Naive thymus-derived CD4-positive, alpha-beta T cell (primary cell): ENCODE measurements around the gene PDS5A. TPM values are rescaled to one million over a fixed set of nuclear protein-coding genes. Genes with fewer than 3 reads are reported as not detected.
"Not testable (repeated sequence)": the region's sequence is repeated elsewhere in the genome, so short reads cannot be mapped to it uniquely, and the experiment has no call there.

Source experiments
- ATAC-seq: fragments of 150-1000 bp; cut with Tn5 transposase; 2 replicates; pipeline ENCODE4 v1.10.0; 2021; ENCODE audit warnings: mild to moderate bottlenecking, moderate library complexity
- CTCF ChIA-PET: fragments of 350-600 bp; sonication (Branson Sonifier 250); formaldehyde crosslinking; loops from one replicate; lab custom pipeline; 2021; ENCODE audit warnings: antibody characterized with exemption; lab: Charles Lee
- POLR2A ChIA-PET: fragments of 350-600 bp; sonication (Branson Sonifier 250); formaldehyde crosslinking; loops from one replicate; lab custom pipeline; 2021; ENCODE audit warnings: antibody characterized with exemption, inconsistent platforms; lab: Charles Lee
- DNase-seq, 9 donors: peaks; one replicate each; pipeline versions ENCODE4 v3.0.0 to v3.0.0-alpha.2; 2020 to 2022; ENCODE audit warnings: mixed read lengths in 1 of 9
- H3K27ac ChIP-seq: one replicate; pipeline ENCODE4 v1.7.0; 2013; ENCODE audit warnings: mild to moderate bottlenecking, low read depth, low read length, moderate library complexity
- H3K27me3 ChIP-seq, 2 donors: one replicate each; pipeline ENCODE4 v1.7.0; 2013; ENCODE audit warnings: low read length in 2 of 2, mild to moderate bottlenecking in 2 of 2, moderate library complexity in 2 of 2; ENCODE audit not compliant: control insufficient read depth in 2 of 2, insufficient read depth in 2 of 2
- H3K36me3 ChIP-seq, 3 experiments: 1 replicate in 2 of 3; 2 replicates in 1 of 3; pipeline ENCODE4 v1.7.0; 2013; ENCODE audit warnings: low read length in 3 of 3, mild to moderate bottlenecking in 3 of 3, moderate library complexity in 1 of 3; ENCODE audit not compliant: insufficient read depth in 3 of 3, control insufficient read depth in 2 of 3
- H3K4me1 ChIP-seq, 2 donors: one replicate each; pipeline ENCODE4 v1.7.0; 2013; ENCODE audit warnings: low read length in 2 of 2, mild to moderate bottlenecking in 2 of 2, moderate library complexity in 1 of 2; ENCODE audit not compliant: control insufficient read depth in 2 of 2, insufficient read depth in 2 of 2
- H3K4me3 ChIP-seq: 2 replicates; pipeline ENCODE4 v1.7.0; 2013; ENCODE audit warnings: mild to moderate bottlenecking, low read length
- H3K9me3 ChIP-seq, 3 experiments: 1 replicate in 2 of 3; 2 replicates in 1 of 3; pipeline ENCODE4 v1.7.0; 2013; ENCODE audit warnings: low read length in 3 of 3; ENCODE audit not compliant: control insufficient read depth in 2 of 3
- H3K27ac Mint-ChIP-seq, 9 donors: one replicate each; pipeline ENCODE4 v1.8.0; 2020 to 2022; ENCODE audit warnings: mixed read lengths in 9 of 9, mild to moderate bottlenecking in 8 of 9, moderate library complexity in 5 of 9, inconsistent platforms in 2 of 9
- H3K27me3 Mint-ChIP-seq, 5 donors: one replicate each; pipeline ENCODE4 v1.8.0; 2021 to 2022; ENCODE audit warnings: mixed read lengths in 5 of 5, mild to moderate bottlenecking in 1 of 5
- H3K36me3 Mint-ChIP-seq, 5 donors: one replicate each; pipeline ENCODE4 v1.8.0; 2020 to 2022; ENCODE audit warnings: mixed read lengths in 5 of 5, mild to moderate bottlenecking in 3 of 5, inconsistent platforms in 1 of 5
- H3K4me1 Mint-ChIP-seq, 7 donors: one replicate each; pipeline ENCODE4 v1.8.0; 2020 to 2022; ENCODE audit warnings: mixed read lengths in 7 of 7, mild to moderate bottlenecking in 3 of 7, inconsistent platforms in 1 of 7
- H3K4me3 Mint-ChIP-seq, 10 donors: one replicate each; pipeline ENCODE4 v1.8.0; 2020 to 2022; ENCODE audit warnings: mild to moderate bottlenecking in 10 of 10, mixed read lengths in 10 of 10, moderate library complexity in 6 of 10, inconsistent platforms in 2 of 10
- H3K9me3 Mint-ChIP-seq, 11 donors: one replicate each; pipeline ENCODE4 v1.8.0; 2020 to 2022; ENCODE audit warnings: mixed read lengths in 11 of 11, mild to moderate bottlenecking in 4 of 11, inconsistent platforms in 1 of 11, moderate library complexity in 1 of 11
- intact Hi-C, 2 donors: fragments of 100-400 bp; cut with micrococcal nuclease; formaldehyde crosslinking; loops; one replicate each; pipeline ENCODE4 v1.15.1; 2023
- polyA plus RNA-seq, 2 donors: library from polyadenylated mRNA; unstranded; fragments of 300-500 nt; fragmentation: Illumina TruSeq; gene quantifications; one replicate each; pipeline ENCODE4 v1.2.3, GENCODE V29; 2021
- total RNA-seq, 6 experiments: library from RNA in 5 of 6; stranded (reverse) in 5 of 6; gene quantifications; 1 replicate in 5 of 6; 2 replicates in 1 of 6; pipeline ENCODE4 v1.2.3 and lab custom pipeline; 2021 to 2026

The PDS5A gene, protein sequence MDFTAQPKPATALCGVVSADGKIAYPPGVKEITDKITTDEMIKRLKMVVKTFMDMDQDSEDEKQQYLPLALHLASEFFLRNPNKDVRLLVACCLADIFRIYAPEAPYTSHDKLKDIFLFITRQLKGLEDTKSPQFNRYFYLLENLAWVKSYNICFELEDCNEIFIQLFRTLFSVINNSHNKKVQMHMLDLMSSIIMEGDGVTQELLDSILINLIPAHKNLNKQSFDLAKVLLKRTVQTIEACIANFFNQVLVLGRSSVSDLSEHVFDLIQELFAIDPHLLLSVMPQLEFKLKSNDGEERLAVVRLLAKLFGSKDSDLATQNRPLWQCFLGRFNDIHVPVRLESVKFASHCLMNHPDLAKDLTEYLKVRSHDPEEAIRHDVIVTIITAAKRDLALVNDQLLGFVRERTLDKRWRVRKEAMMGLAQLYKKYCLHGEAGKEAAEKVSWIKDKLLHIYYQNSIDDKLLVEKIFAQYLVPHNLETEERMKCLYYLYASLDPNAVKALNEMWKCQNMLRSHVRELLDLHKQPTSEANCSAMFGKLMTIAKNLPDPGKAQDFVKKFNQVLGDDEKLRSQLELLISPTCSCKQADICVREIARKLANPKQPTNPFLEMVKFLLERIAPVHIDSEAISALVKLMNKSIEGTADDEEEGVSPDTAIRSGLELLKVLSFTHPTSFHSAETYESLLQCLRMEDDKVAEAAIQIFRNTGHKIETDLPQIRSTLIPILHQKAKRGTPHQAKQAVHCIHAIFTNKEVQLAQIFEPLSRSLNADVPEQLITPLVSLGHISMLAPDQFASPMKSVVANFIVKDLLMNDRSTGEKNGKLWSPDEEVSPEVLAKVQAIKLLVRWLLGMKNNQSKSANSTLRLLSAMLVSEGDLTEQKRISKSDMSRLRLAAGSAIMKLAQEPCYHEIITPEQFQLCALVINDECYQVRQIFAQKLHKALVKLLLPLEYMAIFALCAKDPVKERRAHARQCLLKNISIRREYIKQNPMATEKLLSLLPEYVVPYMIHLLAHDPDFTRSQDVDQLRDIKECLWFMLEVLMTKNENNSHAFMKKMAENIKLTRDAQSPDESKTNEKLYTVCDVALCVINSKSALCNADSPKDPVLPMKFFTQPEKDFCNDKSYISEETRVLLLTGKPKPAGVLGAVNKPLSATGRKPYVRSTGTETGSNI (N-terminal part only)
- total RNA-seq (100 to 1,000 TPM in 2 of 5 experiments, 10 to 100 TPM in 3; 92.7 to 102 (median 98.5) TPM), polyA plus RNA-seq (10 to 100 TPM; 42.8 to 48.4 TPM), total RNA-seq (lab: John Stamatoyannopoulos, UW) (215 reads per million, percentile 93 among the genes with 10 or more reads in this experiment)

DNA sequence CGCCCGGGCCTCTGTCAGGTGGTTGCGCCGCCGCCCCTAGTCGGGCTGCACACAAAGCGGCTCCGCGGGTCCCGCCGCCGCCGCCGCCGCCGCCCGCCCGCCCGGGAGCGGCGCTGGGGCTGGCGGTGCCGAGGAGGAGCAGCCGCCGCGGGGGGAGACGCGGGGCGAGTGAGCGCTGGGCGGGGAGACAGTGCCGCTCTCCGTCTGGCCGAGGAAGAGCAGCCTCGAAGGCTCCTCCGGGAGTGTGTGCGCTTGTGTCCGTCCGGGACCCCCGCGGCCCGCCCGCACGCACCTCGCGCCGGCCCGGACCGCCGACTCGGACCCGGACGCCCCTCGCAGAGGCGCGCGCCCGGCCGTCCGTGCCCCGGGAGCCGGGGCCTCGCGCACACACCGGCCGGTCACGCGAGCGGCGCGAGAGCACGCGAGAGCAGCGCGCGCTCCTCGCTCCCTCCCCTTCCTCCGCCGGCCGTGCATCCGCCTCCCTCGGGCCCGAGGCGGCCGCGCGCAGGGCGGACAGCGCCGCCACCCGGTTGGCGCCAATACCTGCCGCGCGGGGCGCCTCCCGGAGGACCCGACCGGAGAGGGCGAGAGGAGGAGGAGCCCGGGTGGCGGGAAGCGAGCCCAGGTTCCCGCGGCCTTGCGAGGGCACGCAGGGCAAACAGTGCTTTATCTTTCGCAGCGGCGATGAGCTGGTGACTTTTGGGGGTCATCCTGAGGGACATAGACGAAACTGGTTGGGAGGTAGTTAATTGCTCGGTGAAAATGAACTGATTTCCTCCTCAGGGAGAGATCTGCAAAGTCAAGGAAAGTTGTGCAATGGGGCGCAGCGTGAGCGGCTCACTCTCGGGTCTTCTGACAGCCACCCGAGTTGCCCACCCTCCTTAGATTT is at the start of gene PDS5A:
TSS of gene PDS5A (minus strand) at position 423 of the 889 bp plus-strand sequence. CDS start 1,334 bp downstream, outside the sequence.
- Histone ChIP-seq H3K9me3 (no peaks in the 10 kb centered on the region), H3K4me3 (peak within 1 kb of the TSS; percentile 78), H3K4me1 (peaks cover 3 to 18% of the 10 kb centered on the region in 2 donors), H3K27ac (peak within 1 kb of the TSS; percentile 89), H3K36me3 (peaks cover 0 to 30% (median 0%) of the 10 kb centered on the region in 3 experiments), H3K27me3 (no peaks in the 10 kb centered on the region)
- H3K36me3 Mint-ChIP-seq: peaks cover 6 to 22% (median 19%) of the 10 kb centered on the region in 5 donors
- POLR2A ChIA-PET: interaction anchor here (0.8 to 1.7 kb wide), 6 partner anchors 78 to 519 kb away, joined by 3 to 9 read pairs (median 5); partner anchors contain the start of genes LIAS, N4BP2, RPL9 and UBE2K
- peaks cover 0 to 2% (median 0%) of the 10 kb centered on the region in 11 donors for H3K9me3 Mint-ChIP-seq
- peak; percentile 83 to 95 (median 91) for DNase-seq
- CTCF ChIA-PET: interaction anchor here (0.5 to 2.1 kb wide), 10 partner anchors 103 to 1845 kb away, joined by 3 to 13 read pairs (median 4); partner anchors contain the start of gene UBE2K
- H3K27ac Mint-ChIP-seq: peak within 1 kb of the TSS; percentile 91 to 98 (median 96)
- H3K4me3 Mint-ChIP-seq: peak within 1 kb of the TSS; percentile 87 to 99 (median 91)
- no peaks in the 10 kb centered on the region for H3K27me3 Mint-ChIP-seq
- peak; percentile 94 for ATAC-seq
- H3K4me1 Mint-ChIP-seq: peaks cover 28 to 43% (median 31%) of the 10 kb centered on the region in 7 donors
- intact Hi-C loops: loop anchor here (1.0 to 10.0 kb wide), 26 partner anchors 45 to 1219 kb away; partner anchors contain the start of genes LIAS (in 2 of the 2), SMIM14 (in 2 of the 2), UGDH (in 2 of the 2) and WDR19 (in 2 of the 2)

DNA sequence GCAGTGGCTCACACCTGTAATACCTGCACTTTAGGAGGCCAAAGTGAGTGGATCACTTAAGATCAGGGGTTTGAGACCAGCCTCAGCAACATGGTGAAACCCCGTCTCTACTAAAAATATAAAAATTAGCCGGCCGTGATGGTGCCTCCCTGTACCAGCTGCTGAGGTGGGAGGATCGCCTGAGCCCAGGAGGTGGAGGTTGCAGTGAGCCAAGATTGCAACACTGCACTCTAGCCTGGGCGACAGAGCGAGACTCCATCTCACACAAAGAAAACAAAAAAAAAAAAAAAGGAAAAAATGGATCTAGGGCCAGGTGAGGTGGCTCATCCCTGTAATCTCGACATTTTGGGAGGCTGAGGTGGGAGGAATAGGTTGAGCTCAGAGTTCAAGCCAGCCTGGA is 46.3 kb upstream of the PDS5A start:
- DNase-seq, ATAC-seq, H3K4me3 ChIP-seq, H3K4me3 Mint-ChIP-seq, H3K36me3 ChIP-seq, H3K27me3 Mint-ChIP-seq, H3K9me3 ChIP-seq, H3K36me3 Mint-ChIP-seq, H3K27ac Mint-ChIP-seq, H3K27me3 ChIP-seq, POLR2A ChIA-PET, H3K4me1 Mint-ChIP-seq, intact Hi-C loops, H3K4me1 ChIP-seq, H3K9me3 Mint-ChIP-seq, H3K27ac ChIP-seq: not testable (repeated sequence)
- CTCF ChIA-PET: interaction anchor here (1.0 kb wide), 1 partner anchor 8 kb away, joined by 3 read pairs; no protein-coding TSS in a partner anchor

DNA sequence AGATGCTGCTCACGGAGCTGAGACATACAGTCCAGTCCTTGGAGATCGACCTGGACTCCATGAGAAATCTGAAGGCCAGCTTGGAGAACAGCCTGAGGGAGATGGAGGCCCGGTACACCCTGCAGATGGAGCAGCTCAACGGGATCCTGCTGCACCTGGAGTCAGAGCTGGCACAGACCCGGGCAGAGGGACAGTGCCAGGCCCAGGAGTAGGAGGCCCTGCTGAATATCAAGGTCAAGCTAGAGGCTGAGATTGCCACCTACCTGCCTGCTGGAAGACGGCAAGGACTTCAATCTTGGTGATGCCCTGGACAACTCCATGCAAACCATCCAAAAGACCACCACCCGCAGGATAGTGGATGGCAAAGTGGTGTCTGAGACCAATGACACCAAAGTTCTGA is 43.4 kb upstream of the PDS5A start:
- H3K36me3 Mint-ChIP-seq, POLR2A ChIA-PET, H3K27me3 Mint-ChIP-seq, H3K9me3 ChIP-seq, H3K27ac ChIP-seq, H3K4me1 ChIP-seq, ATAC-seq, H3K36me3 ChIP-seq, H3K4me3 Mint-ChIP-seq, H3K9me3 Mint-ChIP-seq, H3K27me3 ChIP-seq, intact Hi-C loops, H3K4me1 Mint-ChIP-seq, DNase-seq, H3K4me3 ChIP-seq: not testable (repeated sequence)
- CTCF ChIA-PET: interaction anchor here (0.7 kb wide), 1 partner anchor 574 kb away, joined by 3 read pairs; no protein-coding TSS in a partner anchor
- H3K27ac Mint-ChIP-seq: peak overlapping the region in 1 of 9 donors; percentile 70

DNA sequence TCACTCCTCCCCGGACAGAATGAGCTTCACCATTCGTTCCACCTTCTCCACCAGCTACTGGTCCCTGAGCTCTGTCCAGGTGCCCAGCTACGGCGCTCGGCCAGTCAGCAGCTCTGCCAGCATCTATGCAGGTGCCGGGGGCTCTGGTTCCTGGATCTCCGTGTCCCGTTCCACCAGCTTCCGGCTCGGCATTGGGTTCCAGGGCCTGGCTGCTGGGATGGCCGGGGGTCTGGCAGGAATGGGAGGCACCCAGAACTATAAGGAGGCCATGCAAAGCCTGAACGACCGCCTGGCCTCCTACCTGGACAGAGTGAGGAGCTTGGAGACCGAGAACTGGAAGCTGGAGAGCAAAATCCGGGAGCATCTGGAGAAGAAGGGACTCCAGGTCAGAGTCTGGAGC is 42.5 kb upstream of the PDS5A start:
- CTCF ChIA-PET: no interaction called here
- Histone ChIP-seq H3K27me3 (no peaks in the 10 kb centered on the region), H3K36me3 (no peaks in the 10 kb centered on the region), H3K9me3 (no peaks in the 10 kb centered on the region), H3K4me1 (no peaks in the 10 kb centered on the region), H3K27ac (no peak overlapping the region), H3K4me3 (no peak overlapping the region)
- DNase-seq (no peak), ATAC-seq (no peak)
- intact Hi-C loops: no loop called here
- no peak overlapping the region for H3K27ac Mint-ChIP-seq
- no peaks in the 10 kb centered on the region for H3K36me3 Mint-ChIP-seq
- peaks cover 0 to 6% (median 0%) of the 10 kb centered on the region in 5 donors for H3K27me3 Mint-ChIP-seq
- no peak overlapping the region for H3K4me3 Mint-ChIP-seq
- POLR2A ChIA-PET: no interaction called here
- H3K9me3 Mint-ChIP-seq: peaks cover 0 to 2% (median 0%) of the 10 kb centered on the region in 11 donors
- H3K4me1 Mint-ChIP-seq: no peaks in the 10 kb centered on the region

DNA sequence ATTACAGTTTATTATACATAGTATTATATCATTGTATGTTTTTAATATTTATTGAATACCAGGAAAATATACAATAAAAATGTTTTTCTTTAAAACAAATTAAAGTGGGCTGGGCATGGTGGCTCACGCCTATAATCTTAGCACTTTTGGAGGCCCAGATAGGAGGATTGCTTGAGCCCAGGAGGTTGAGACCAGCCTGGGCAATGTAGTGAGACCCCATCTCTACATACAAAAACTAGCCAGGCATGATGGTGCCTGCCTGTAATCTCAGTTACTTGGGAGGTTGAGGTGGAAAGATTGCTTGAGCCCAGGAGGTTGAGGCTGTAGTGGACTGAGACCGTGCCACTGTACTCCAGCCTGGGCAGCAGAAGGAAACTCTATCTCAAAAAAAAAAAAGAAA is 38.3 kb upstream of the PDS5A start:
- intact Hi-C loops: no loop called here
- Histone ChIP-seq H3K27ac (no peak overlapping the region), H3K4me3 (no peak overlapping the region), H3K9me3 (no peaks in the 10 kb centered on the region), H3K27me3 (no peaks in the 10 kb centered on the region), H3K4me1 (no peaks in the 10 kb centered on the region), H3K36me3 (no peaks in the 10 kb centered on the region)
- peaks cover 0 to 6% (median 0%) of the 10 kb centered on the region in 5 donors for H3K27me3 Mint-ChIP-seq
- ChIA-PET CTCF (no interaction called here), POLR2A (no interaction called here)
- no peak for DNase-seq
- ATAC-seq: no peak
- H3K27ac Mint-ChIP-seq: no peak overlapping the region
- no peak overlapping the region for H3K4me3 Mint-ChIP-seq
- no peaks in the 10 kb centered on the region for H3K36me3 Mint-ChIP-seq
- peaks cover 0 to 2% (median 0%) of the 10 kb centered on the region in 11 donors for H3K9me3 Mint-ChIP-seq
- H3K4me1 Mint-ChIP-seq: no peaks in the 10 kb centered on the region
